Endometrium (tissue), 2 donors: ENCODE measurements around the gene HAVCR2.

ENCODE experiments used
- FAIRE-seq: peaks from 2 replicates; lab custom pipeline; 2012; peaks lifted over from hg19 to GRCh38; lab: Jason Lieb, UNC
- donor health status: control.
- donor health status: control.

Gene HAVCR2

DNA sequence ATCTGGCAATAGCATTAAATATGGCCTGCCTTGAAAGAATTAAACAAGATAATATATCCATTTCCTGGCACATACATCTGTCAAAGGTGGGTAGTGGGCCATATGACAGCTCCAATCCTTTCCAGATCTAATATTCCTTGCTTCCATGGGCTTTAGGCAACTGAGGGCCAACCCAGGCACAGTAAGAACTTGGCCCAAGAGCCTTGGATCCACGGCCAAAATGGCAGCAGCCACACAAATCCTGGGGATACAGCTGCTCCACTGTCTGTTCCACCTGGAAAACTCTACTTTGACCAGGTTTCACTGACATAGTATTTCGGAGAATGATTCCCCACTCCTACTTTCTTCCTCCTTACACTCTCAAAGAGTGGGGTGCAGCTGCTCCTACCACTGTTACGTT lies 63.2 kb downstream of the HAVCR2 start:
- no peak for FAIRE-seq

DNA sequence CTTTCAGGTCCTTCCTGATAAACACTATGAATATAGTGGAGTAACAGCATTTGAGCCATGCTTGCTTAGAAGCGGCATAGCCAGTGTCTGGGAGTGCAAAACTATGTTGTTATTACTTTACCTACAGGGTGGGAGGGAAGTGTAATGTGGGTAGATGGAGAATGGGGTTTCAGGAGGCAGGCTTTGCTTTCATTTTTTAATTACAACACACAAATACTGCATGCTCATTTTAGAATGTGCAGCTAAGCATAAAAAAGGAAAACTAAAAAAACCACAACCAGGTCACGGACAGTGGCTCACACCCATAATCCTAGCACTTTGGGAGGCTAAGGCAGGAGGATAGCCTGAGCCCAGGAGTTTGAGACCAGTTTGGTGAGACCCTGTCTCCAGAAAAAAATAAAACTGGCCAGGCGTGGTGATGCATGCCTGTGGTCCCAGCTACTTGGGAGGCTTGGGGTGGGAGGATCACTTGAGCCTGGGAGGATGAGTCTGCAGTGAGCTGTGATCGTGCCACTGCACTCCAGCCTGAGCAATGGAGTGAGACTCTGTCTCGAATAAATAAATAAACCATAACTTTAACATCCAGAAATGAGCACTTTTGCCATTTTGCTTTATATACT lies 70.2 kb downstream of the HAVCR2 start:
- FAIRE-seq, result no peak
